Stimulated activated CD4-positive, alpha-beta T cell treated with anti-CD3 and anti-CD28 coated beads, Interleukin-4, amount 100 ng/mL, for 1 hour (primary cell): Measurements from ENCODE around the gene RLN2.
"Not testable (repeated sequence)": the region's sequence is repeated elsewhere in the genome, so short reads cannot be mapped to it uniquely, and the experiment has no call there.

ENCODE experiments used
- DNase-seq: peaks from one replicate; pipeline ENCODE4 v3.0.0-alpha.2; 2020

RLN2 gene

GRCh38 chr9:5303840-5304795 lies at the start of gene RLN2:
Gene RLN2, minus strand, starts transcription at chr9:5304716. Its CDS starts 136 bp downstream, at chr9:5304580.
- peak; percentile 3 for DNase-seq

GRCh38 chr9:5354184-5354583 lies 49.7 kb upstream of the RLN2 start:
- no peak for DNase-seq

- DNase-seq: no peak
These were observed 48.2 kb upstream of the RLN2 start for GRCh38 chr9:5352637-5353248.

- peak; percentile 8 for DNase-seq
These were observed 34.8 kb upstream of the RLN2 start, which contains the start of gene RLN1 for GRCh38 chr9:5338992-5339981. Gene RLN1, minus strand, starts transcription at chr9:5339876. Its CDS starts 130 bp downstream, at chr9:5339746.

- no peak for DNase-seq
These were observed 32.2 kb upstream of the RLN2 start for GRCh38 chr9:5336688-5337087.

- not testable (repeated sequence) for DNase-seq
These were observed 26.8 kb upstream of the RLN2 start for GRCh38 chr9:5331276-5331675.

- DNase-seq: no peak
These were observed 22.5 kb upstream of the RLN2 start for GRCh38 chr9:5326893-5327548.

GRCh38 chr9:5326187-5326586 lies 21.7 kb upstream of the RLN2 start:
- DNase-seq: no peak

GRCh38 chr9:5321601-5322000 lies 17.1 kb upstream of the RLN2 start:
- not testable (repeated sequence) for DNase-seq

GRCh38 chr9:5321058-5321457 lies 16.5 kb upstream of the RLN2 start:
- DNase-seq: no peak

GRCh38 chr9:5316406-5316805 lies 11.9 kb upstream of the RLN2 start:
- DNase-seq: not testable (repeated sequence)

GRCh38 chr9:5315187-5315923 lies 10.8 kb upstream of the RLN2 start:
- DNase-seq: no peak

- no peak for DNase-seq
These were observed 6.3 kb upstream of the RLN2 start for GRCh38 chr9:5310851-5311250.

GRCh38 chr9:5305741-5306140 lies 1.2 kb upstream of the RLN2 start:
- no peak for DNase-seq

- DNase-seq: no peak
These were observed 3.0 kb downstream of the RLN2 start for GRCh38 chr9:5301544-5301943.

GRCh38 chr9:5292141-5292540 lies 12.4 kb downstream of the RLN2 start:
- no peak for DNase-seq

GRCh38 chr9:5288591-5288990 lies 15.9 kb downstream of the RLN2 start:
- no peak for DNase-seq

- DNase-seq: no peak
These were observed 18.3 kb downstream of the RLN2 start for GRCh38 chr9:5286262-5286661.

GRCh38 chr9:5278486-5278885 lies 26.0 kb downstream of the RLN2 start:
- DNase-seq: no peak

- no peak for DNase-seq
These were observed 29.7 kb downstream of the RLN2 start for GRCh38 chr9:5274770-5275169.

GRCh38 chr9:5269249-5269715 lies 35.2 kb downstream of the RLN2 start:
- DNase-seq: no peak
